Upper lobe of left lung (tissue), 4 donors: Measurements from ENCODE around the gene CLBA1.
"Not testable (repeated sequence)": the region's sequence is repeated elsewhere in the genome, so short reads cannot be mapped to it uniquely, and the experiment has no call there.

Experiments used
- CTCF ChIP-seq, 6 experiments: fragments of 450-650 bp in 4 of 6; fragments of 200-600 bp in 2 of 6; sonication (generic) in 2 of 6; IDR thresholded peaks; one replicate each; pipeline ENCODE4 v1.5.1; 2016 to 2019; ENCODE audit warnings: antibody characterized with exemption in 6 of 6
- POLR2A ChIP-seq, 4 donors: fragments of 450-650 bp; IDR thresholded peaks; one replicate each; pipeline ENCODE4 v1.5.1; 2016 to 2017; ENCODE audit warnings: antibody characterized with exemption in 4 of 4, mild to moderate bottlenecking in 2 of 4
- POLR2AphosphoS5 ChIP-seq, 2 donors: sonication (generic); formaldehyde crosslinking; IDR thresholded peaks; one replicate each; pipeline ENCODE4 v1.5.1; 2017; ENCODE audit warnings: antibody characterized with exemption in 2 of 2

- not testable (repeated sequence) for TF ChIP-seq POLR2A, CTCF, POLR2AphosphoS5 (IDR thresholded peaks at IDR 0.05)
Measured at GRCh38 chr14:104944436-104945205, 41.0 kb upstream of the CLBA1 start.
